Cardiac fibroblast (primary cell): ENCODE results near the gene PLD1.
A peak's percentile ranks its signal among the peaks of the same experiment; 100 is the strongest.
"Not testable (repeated sequence)": the region's sequence is repeated elsewhere in the genome, so short reads cannot be mapped to it uniquely, and the experiment has no call there.

ENCODE experiments used
- DNase-seq, 2 donors: peaks; one replicate each; pipeline versions ENCODE4 v3.0.0 to v3.0.0-alpha.2; 2010; ENCODE audit warnings: low read depth in 2 of 2
- H3K4me3 ChIP-seq, 2 donors: replicated peaks in 1 of 2; 1 replicate in 1 of 2; 2 replicates in 1 of 2; pipeline ENCODE4 v1.5.1; 2011; ENCODE audit warnings: low read depth in 2 of 2, low read length in 2 of 2, mild to moderate bottlenecking in 2 of 2, moderate library complexity in 1 of 2
- TF ChIP-seq, protein P1 (sequence below): IDR thresholded peaks from one replicate; pipeline ENCODE4 v1.5.1; 2011; ENCODE audit warnings: low read depth, mild to moderate bottlenecking, low read length, inconsistent platforms

Gene PLD1

DNA sequence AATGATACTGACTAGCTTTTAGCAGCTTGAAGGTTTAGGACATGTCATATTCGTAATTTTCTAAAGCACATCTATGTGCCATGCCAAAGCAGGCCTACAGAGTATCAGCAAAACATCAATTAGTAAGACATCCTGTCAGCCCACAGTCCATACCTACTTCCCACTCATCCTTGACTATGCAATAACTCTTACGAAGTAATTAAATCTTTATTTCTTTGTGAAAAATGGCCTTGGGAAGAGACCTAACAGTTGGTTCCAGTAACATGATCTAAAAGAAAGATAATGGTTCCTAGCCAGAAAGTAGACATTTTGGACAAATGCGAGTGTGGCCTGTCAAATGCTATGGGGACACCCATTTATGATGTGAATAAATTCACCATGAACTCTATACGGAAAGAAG lies 177.5 kb downstream of the PLD1 start:
- DNase-seq: no peak
- TF ChIP-seq, protein P1, sequence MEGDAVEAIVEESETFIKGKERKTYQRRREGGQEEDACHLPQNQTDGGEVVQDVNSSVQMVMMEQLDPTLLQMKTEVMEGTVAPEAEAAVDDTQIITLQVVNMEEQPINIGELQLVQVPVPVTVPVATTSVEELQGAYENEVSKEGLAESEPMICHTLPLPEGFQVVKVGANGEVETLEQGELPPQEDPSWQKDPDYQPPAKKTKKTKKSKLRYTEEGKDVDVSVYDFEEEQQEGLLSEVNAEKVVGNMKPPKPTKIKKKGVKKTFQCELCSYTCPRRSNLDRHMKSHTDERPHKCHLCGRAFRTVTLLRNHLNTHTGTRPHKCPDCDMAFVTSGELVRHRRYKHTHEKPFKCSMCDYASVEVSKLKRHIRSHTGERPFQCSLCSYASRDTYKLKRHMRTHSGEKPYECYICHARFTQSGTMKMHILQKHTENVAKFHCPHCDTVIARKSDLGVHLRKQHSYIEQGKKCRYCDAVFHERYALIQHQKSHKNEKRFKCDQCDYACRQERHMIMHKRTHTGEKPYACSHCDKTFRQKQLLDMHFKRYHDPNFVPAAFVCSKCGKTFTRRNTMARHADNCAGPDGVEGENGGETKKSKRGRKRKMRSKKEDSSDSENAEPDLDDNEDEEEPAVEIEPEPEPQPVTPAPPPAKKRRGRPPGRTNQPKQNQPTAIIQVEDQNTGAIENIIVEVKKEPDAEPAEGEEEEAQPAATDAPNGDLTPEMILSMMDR: no peak
- H3K4me3 ChIP-seq: no peak overlapping the region

DNA sequence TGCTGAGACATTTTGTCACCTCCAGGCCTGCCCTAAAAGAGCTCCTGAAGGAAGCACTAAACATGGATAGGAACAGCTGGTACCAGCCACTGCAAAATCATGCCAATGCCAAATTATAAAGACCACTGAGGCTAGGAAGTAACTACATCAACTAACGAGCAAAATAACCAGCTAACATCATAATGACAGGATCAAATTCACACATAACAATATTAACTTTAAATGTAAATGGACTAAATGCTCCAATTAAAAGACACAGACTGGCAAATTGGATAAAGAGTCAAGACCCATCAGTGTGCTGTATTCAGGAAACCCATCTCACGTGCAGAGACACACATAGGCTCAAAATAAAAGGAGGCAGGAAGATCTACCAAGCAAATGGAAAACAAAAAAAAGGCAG lies 183.5 kb downstream of the PLD1 start:
- H3K4me3 ChIP-seq, DNase-seq: not testable (repeated sequence)

DNA sequence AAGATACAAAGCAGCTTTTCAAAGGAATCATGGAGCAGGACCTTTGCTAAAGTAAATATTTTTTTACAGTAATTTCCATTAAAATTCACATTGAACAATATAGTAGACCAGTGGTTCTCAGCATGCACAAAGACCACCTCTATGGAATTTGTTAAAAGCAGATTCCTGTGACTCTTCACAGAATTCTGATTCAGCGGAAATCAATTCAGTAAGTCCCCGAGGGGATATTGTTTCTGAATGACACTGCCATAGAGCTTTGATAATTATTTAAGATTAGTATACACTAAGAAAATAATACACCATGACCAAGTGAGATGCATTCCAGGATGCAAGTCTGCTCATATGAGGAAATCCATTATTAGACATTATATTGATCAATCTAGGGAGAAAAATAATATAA lies 188.2 kb downstream of the PLD1 start:
- DNase-seq: no peak
- TF ChIP-seq, protein P1: no peak
- no peak overlapping the region for H3K4me3 ChIP-seq

DNA sequence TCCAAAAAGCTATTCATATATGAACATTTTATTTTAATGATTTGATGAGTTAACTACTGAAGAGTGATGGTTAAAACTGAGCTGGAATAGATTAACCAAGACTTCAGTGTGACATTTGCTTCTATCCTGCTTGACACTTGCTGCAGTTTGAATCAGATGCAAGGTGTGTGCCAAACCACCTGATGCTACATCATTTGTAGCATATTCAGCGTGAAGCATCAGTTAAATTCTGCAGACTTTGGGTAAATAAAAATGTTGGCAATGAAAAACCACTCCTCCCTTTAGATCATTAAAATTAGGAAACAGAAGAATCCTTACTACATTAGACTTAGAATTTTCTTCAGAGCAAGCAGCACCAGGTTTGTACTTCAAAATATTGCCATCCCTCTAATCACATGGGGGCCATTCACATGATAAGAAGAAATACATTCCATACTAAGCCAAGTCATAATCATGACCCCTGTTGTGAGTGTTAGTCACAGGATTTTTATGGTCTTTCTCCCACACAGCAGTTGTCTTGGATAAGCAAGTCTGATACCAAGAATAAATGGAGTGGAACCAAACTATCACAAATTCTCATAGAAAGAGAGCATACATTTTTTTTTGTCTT lies 189.4 kb downstream of the PLD1 start:
- TF ChIP-seq, protein P1: no peak
- H3K4me3 ChIP-seq: no peak overlapping the region
- DNase-seq: peak; percentile 24 to 33

DNA sequence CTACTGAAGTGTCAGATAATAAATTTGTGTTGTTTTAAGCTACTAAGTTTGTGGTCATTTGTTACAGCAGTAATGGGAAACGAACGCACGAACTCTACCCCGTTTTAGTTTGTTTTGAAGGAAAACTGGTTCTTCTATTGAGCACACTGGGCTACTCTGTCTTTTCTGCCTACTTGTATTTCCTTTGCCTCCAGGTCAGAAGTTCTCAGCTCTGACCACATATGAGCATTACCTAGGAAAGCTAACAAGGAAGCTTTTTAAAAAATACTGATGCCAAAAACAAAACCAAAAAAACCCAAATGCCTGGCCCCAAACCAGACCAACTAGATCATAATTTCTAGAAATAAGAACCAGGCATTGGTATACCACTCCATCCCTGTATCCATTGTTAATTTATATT lies 193.5 kb downstream of the PLD1 start:
- no peak overlapping the region for H3K4me3 ChIP-seq
- DNase-seq: no peak
- TF ChIP-seq, protein P1: no peak

DNA sequence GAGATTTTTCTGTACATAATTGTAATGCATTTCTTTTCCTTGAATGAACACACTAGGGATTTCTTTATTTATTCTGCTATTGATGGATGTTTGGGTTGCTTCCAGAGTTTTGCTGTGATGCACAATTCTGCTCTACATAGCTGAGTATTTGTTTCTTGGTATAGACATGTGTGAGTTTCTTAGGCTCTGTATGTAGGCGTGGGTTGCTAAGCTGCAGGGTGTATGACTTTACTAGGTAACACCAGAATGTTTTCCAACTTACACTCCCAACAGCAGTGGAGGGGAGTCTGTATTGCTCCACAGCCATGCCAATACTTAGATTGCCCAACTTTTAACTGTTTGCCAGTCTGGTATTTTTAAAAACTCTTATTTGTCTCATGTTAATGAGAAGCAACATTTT lies 194.6 kb downstream of the PLD1 start:
- H3K4me3 ChIP-seq: no peak overlapping the region
- TF ChIP-seq, protein P1: no peak
- DNase-seq: peak; percentile 68 to 69

DNA sequence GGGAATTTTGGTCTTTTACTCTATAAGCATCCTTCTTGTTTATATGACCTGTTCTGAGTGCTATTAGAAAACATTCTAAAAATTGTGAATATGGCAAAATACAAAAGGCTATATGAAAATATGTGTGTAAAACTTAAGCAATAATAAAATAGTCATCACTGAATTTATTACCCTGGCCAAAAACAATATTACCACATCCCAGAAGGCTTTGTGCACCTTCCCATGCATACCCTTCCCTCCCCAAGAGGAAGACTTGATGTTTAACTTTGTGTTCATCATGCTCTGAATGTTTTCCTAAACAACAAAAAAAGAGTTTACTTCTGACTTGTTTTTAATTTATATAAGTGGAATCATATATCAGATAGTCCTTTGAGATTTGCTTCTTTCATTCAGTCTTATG lies 195.0 kb downstream of the PLD1 start:
- TF ChIP-seq, protein P1: no peak
- no peak overlapping the region for H3K4me3 ChIP-seq
- DNase-seq: peak; percentile 8 to 83
